Left ventricle myocardium inferior (tissue), 1 donor: ENCODE data around the gene ZFAND2B. TPM values are rescaled to one million over a fixed set of nuclear protein-coding genes. Genes with fewer than 3 reads are reported as not detected.

Experiments used
- DNase-seq: peaks from one replicate; pipeline ENCODE4 v3.0.0-alpha.2; 2020
- H3K27ac ChIP-seq: fragments of 200-600 bp; replicated peaks from 2 replicates; pipeline ENCODE4 v1.8.0; 2021
- H3K27me3 ChIP-seq: fragments of 200-600 bp; 2 replicates; pipeline ENCODE4 v1.8.0; 2021; ENCODE audit warnings: low read depth
- H3K36me3 ChIP-seq: fragments of 200-600 bp; 2 replicates; pipeline ENCODE4 v1.8.0; 2021
- H3K4me1 ChIP-seq: fragments of 200-600 bp; 2 replicates; pipeline ENCODE4 v1.8.0; 2021
- H3K4me3 ChIP-seq: fragments of 200-600 bp; 2 replicates; pipeline ENCODE4 v1.8.0; 2021; ENCODE audit warnings: mild to moderate bottlenecking, moderate library complexity
- H3K9me3 ChIP-seq: fragments of 200-600 bp; replicated peaks from 2 replicates; pipeline ENCODE4 v1.8.0; 2021
- CTCF ChIP-seq: fragments of 200-600 bp; IDR thresholded peaks from 2 replicates; pipeline ENCODE4 v1.8.0; 2021; ENCODE audit warnings: antibody characterized with exemption, mild to moderate bottlenecking, borderline replicate concordance
- intact Hi-C: fragments of 100-400 bp; cut with micrococcal nuclease; formaldehyde crosslinking; loops from one replicate; pipeline ENCODE4 v1.11.0; 2022
- total RNA-seq: library from RNA; stranded (reverse); fragmentation: NEBNext Ultra II Directional; extraction: Animal tissue kit (Norgen Biotek cat#: 25700); gene quantifications from one replicate; pipeline ENCODE4 v1.2.1, GENCODE V29; 2021
- donor health status: DM: no; HTN: yes; CAD: no; lungs with severe emphysema.

Gene ZFAND2B
- total RNA-seq, 1 donor from 2014 or later: 19.7 TPM

GRCh38 chr2:219180961-219181360, 25.6 kb upstream of the ZFAND2B start:
- Histone ChIP-seq H3K4me1 (peaks cover 39% of the 10 kb centered on the region), H3K27ac (no peak overlapping the region), H3K4me3 (no peak overlapping the region), H3K9me3 (no peaks in the 10 kb centered on the region), H3K27me3 (no peaks in the 10 kb centered on the region), H3K36me3 (peaks cover 49% of the 10 kb centered on the region)
- DNase-seq: no peak
- intact Hi-C loops: no loop called here
- no peak for TF ChIP-seq CTCF

GRCh38 chr2:219181531-219181930, 25.1 kb upstream of the ZFAND2B start:
- H3K36me3 ChIP-seq: peaks cover 49% of the 10 kb centered on the region
- DNase-seq: no peak
- H3K9me3 ChIP-seq: no peaks in the 10 kb centered on the region
- H3K4me1 ChIP-seq: peaks cover 33% of the 10 kb centered on the region
- TF ChIP-seq CTCF: no peak
- H3K27ac ChIP-seq: no peak overlapping the region
- intact Hi-C loops: no loop called here
- no peak overlapping the region for H3K4me3 ChIP-seq
- H3K27me3 ChIP-seq: no peaks in the 10 kb centered on the region

- Histone ChIP-seq H3K27ac (no peak overlapping the region), H3K36me3 (peaks cover 49% of the 10 kb centered on the region), H3K4me1 (peaks cover 23% of the 10 kb centered on the region), H3K27me3 (no peaks in the 10 kb centered on the region), H3K9me3 (no peaks in the 10 kb centered on the region), H3K4me3 (no peak overlapping the region)
- intact Hi-C loops: no loop called here
- TF ChIP-seq CTCF: no peak
- peak; percentile 24 for DNase-seq
Measured at GRCh38 chr2:219182331-219183150, 24.0 kb upstream of the ZFAND2B start.

GRCh38 chr2:219183151-219183772, 23.3 kb upstream of the ZFAND2B start:
- Histone ChIP-seq H3K36me3 (peaks cover 49% of the 10 kb centered on the region), H3K4me1 (peaks cover 19% of the 10 kb centered on the region), H3K27ac (no peak overlapping the region), H3K9me3 (no peaks in the 10 kb centered on the region), H3K4me3 (no peak overlapping the region), H3K27me3 (no peaks in the 10 kb centered on the region)
- intact Hi-C loops: no loop called here
- DNase-seq: no peak
- no peak for TF ChIP-seq CTCF

DNA sequence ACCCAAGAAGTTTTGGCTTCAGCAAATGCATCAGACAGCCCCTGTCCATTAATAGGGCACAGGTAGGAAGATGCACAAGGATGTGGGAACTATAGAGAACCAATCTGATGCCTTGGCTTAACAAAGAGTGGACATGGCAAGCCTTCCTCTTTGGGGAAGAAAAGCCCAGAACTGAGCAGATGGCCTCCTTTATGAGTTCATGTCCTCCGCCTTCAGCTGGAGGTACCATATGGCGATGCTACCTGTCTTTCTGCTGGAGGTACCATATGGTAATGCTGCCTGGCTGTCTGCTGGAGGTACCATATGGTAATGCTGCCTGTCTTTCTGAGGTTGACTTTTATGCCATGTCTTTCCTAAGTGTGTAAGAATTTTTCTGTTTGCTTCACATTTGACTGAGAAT, 22.5 kb upstream of the ZFAND2B start:
- H3K36me3 ChIP-seq: peaks cover 49% of the 10 kb centered on the region
- DNase-seq: no peak
- no peaks in the 10 kb centered on the region for H3K27me3 ChIP-seq
- H3K4me3 ChIP-seq: no peak overlapping the region
- TF ChIP-seq CTCF: no peak
- intact Hi-C loops: no loop called here
- H3K9me3 ChIP-seq: no peaks in the 10 kb centered on the region
- no peak overlapping the region for H3K27ac ChIP-seq
- peaks cover 10% of the 10 kb centered on the region for H3K4me1 ChIP-seq
